Spleen (tissue), 7 donors: Measurements from ENCODE around the gene ZFP14.

Experiments
- CTCF ChIP-seq, 11 experiments: fragments of 200-600 bp in 7 of 11; fragments of 450-650 bp in 4 of 11; sonication (generic) in 4 of 11; IDR thresholded peaks in 8 of 11; conservative IDR thresholded peaks in 3 of 11; 1 replicate in 7 of 11; 2 replicates in 4 of 11; pipeline versions ENCODE4 v1.4.0 to v1.8.0; 2016 to 2021; ENCODE audit warnings: antibody characterized with exemption in 11 of 11, inconsistent platforms in 4 of 11, mild to moderate bottlenecking in 1 of 11
- POLR2A ChIP-seq, 3 donors: fragments of 450-650 bp; IDR thresholded peaks; one replicate each; pipeline ENCODE4 v1.5.1; 2017; ENCODE audit warnings: antibody characterized with exemption in 3 of 3, mild to moderate bottlenecking in 1 of 3
- POLR2AphosphoS5 ChIP-seq, 3 donors: sonication (generic); formaldehyde crosslinking; IDR thresholded peaks; one replicate each; pipeline ENCODE4 v1.5.1; 2017; ENCODE audit warnings: antibody characterized with exemption in 3 of 3
- donor health status: DM: no; HTN: no; CAD: no; lungs with moderate emphysema.
- donor health status: DM: no; HTN: no; CAD: no.
- donor health status: DM: no; HTN: no; CAD: no.

DNA sequence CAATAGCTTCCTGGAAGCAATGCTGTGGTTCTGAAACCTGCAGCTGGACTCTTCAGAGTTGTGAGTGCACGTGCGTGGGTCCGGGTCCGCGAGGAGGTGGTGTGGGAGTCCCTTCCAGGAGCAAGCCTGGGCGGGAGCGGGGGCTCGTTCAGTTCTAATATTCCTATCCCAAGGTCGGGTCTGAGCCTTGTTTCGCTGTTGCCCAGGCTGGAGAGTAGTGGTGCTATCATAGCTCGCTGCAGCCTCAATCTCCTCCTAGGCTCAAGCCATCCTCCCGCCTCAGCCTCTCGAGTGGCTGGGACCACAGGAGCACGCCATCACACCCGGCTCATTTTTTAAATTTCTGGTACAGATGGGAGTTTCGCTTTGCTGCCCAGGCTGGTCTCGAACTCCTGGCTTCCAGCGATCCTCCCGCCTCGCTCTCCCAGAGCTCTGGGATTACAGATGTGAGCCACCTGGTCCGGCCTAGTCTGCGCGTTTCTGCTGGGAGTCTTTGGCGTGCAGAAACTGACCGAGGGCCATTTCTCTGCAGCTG lies 38.8 kb upstream of the ZFP14 start:
- no peak for TF ChIP-seq CTCF (IDR thresholded peaks at IDR 0.05 in 8 of 11, conservative IDR thresholded peaks at IDR 0.05 in 3 of 11)
- no peak for TF ChIP-seq POLR2AphosphoS5 (IDR thresholded peaks at IDR 0.05)
- TF ChIP-seq POLR2A (IDR thresholded peaks at IDR 0.05) = no peak
